ENCODE data around the gene NPB. TPM values are rescaled to one million over a fixed set of nuclear protein-coding genes. Genes with fewer than 3 reads are reported as not detected.
A peak's percentile ranks its signal among the peaks of the same experiment; 100 is the strongest.

The NPB gene
- polyA plus RNA-seq, 3 donors = 0.71 to 1.2 (median 0.76) TPM

GRCh38 chr17:81922566-81923301, 20.7 kb downstream of the NPB start:
- DNase-seq = no peak

- DNase-seq = no peak
Observed at GRCh38 chr17:81923302-81924260, 21.5 kb downstream of the NPB start.

DNA sequence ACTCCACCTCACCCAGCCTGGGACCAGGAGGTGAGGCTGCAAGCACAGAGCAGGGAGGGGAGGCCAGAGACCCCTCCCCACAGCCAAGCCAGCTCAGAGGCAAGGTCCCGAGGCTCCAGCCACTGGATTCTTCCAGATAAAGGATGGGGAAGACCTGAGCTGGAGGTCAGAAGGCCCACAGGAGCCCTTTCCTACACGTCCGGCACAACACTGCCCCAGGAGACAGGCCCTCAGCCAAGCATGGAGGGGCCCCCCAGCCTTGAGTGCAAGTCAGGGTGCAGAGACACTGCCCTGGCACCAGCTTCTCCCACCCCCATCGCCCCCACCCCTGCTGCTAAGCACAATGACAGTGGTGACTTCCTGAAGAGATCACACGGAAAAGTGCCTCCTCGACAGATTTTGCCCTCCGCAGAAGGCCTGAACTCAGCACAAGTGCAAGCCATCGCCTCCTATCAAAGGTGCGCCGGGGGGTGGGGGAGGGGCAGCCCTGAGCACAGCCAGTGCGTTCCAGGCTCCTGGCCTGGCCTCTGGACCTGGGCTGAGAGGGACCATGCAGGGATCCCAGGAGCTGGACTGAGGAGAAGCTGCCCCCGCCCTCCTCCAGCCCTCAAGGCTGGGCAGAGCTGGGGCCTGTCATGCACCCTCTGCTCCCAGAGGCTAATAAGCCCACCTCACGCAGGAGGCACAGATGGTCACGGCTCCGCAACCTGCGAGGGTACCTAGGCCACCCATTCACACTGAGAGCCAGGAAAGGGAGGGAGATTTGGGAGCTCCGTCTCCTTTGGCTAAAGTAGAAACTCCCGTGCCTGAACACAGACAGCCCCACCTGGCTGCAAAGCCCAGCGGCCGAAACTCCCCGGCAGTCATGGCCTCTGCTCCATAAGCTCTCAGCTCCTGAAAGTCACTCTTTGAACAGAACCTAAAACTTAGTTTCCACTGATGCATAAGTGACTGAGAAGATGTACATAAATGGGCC, 22.8 kb downstream of the NPB start:
- no peak for DNase-seq

DNA sequence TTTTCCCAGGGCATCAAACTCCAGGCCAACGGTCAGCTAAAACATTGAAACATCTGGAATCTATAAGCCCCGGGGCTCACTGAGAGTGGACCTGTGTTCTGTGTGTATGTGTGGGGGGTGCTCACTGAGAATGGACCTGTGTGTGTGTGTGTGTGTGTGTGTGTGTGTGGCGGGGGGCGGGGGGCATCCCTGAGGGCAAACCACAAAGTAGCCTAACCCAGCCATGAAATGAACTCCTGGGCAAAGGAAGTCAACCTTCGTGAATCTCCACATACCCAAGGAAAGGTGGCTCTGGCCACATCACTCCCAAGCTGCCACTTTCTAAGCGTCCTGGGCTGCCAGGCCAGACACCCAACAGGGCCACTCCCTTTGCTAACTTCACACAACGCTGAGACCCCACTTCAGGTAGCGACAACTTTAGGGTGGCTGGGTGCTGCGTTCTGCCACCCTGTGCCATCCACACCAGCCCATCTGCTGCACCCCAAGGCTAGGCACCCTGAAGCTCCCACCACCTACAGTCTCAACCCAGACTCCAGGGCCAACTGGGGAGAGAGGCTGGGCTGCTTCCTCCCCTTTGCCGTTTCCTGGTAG, 23.9 kb downstream of the NPB start:
- DNase-seq = no peak

GRCh38 chr17:81926451-81927151, 24.6 kb downstream of the NPB start:
- DNase-seq = peak; percentile 60

DNA sequence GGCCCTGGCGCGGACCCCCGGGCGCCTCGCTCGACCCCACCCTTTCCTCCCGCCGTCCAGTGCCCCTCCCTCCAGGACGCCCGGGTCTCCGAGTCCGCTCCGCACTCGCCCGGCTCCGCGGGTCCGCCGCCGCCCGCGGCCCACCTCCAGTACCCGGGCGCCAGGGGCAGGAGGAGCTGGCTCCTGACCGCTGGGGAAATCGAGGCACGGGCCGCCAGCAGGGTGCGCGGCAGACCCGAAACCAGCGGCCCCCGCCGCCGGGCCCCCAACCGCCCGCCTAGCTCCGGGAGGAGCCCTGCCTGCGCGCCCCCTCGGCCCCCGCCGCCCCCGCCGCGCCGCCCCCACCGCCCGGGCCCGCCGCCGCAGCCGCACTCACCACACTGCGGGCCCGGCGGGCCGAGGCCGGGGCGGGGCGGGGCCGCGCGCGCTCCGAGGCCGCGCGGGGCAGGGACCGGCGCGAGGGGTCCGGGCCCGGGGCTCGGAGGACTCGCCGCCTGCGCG, 25.2 kb downstream of the NPB start:
- no peak for DNase-seq

GRCh38 chr17:81927653-81928543, 25.9 kb downstream of the NPB start, which contains the start of gene MAFG:
MAFG (minus strand) TSS chr17:81927735; CDS start chr17:81923185, 4,550 bp downstream.
- DNase-seq = peak; percentile 96

DNA sequence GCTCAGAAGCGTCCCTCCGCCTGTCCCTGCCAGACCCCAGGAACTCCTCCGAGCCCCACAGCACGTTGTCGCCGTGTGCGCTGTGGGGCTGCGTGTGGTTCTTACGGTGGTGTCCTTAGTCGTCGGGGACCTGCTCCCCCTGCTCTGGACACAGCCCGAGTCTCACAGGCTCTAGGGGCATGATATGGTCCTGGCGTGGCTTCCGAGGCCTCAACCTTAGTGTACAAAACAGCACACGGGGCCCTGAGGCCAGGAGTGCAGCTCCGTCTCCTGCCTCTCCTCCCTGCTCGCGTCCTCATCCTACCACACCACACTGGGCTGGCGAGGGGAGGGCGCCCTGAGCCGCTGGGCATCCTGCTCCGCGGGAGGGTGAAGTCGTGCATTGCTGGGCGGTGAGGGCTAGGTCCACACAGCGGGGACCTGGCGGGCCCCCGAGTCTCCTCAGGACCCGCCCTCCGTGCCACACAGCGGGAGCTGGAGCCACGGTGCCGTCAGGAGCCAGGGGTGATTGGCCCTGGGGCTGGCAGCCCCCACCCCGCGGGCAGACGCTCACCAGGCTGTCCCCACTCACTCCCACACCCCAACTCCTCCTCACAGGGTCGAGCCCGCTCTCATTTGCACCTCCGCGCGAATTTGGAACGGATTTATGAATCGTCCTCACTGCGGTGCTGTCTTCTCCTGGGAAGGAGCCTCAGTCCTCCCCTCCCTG, 26.7 kb downstream of the NPB start:
- DNase-seq = no peak

DNA sequence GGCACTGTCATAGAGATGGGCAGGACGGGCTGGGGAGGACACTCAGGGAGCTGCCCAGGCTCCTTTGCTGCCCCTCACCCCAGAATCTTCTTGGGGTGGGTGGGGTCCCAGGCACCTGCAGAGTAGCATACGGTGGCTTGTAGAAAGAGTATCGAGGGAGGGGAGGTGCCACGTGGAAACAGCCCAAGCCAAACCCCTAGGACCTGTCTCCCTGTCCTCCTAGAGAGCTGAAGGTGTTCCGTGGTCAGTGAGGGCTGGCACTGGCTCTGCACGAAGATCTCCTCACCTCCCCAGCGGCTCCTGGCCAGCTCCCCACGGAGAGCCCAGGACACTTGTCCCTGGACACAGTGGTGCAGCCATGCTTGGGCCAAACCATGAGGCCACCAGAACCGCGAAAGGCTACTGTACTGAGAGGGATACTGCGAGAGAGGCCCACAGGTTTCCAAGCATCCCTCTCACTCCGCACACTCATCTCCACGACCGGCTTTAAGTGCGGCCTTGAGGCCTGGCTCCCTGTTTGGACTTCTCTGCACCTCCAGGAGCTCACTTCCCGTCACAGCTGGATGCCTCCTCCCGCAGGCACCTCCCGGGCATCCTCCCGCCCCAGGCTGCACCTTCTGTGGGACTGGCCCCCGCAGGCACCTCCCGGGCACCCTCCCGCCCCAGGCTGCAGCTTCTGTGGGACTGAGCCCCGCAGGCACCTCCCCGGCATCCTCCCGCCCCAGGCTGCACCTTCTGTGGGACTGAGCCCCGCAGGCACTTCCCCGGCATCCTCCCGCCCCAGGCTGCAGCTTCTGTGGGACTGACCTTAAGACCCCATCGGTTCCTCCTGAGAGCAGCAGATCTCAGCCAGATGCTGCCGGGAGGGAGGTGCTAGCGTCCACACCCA, 27.5 kb downstream of the NPB start:
- DNase-seq = no peak

- no peak for DNase-seq
Observed at GRCh38 chr17:81930142-81931125, 28.4 kb downstream of the NPB start.

GRCh38 chr17:81931189-81931556, 29.1 kb downstream of the NPB start:
- DNase-seq = no peak

DNA sequence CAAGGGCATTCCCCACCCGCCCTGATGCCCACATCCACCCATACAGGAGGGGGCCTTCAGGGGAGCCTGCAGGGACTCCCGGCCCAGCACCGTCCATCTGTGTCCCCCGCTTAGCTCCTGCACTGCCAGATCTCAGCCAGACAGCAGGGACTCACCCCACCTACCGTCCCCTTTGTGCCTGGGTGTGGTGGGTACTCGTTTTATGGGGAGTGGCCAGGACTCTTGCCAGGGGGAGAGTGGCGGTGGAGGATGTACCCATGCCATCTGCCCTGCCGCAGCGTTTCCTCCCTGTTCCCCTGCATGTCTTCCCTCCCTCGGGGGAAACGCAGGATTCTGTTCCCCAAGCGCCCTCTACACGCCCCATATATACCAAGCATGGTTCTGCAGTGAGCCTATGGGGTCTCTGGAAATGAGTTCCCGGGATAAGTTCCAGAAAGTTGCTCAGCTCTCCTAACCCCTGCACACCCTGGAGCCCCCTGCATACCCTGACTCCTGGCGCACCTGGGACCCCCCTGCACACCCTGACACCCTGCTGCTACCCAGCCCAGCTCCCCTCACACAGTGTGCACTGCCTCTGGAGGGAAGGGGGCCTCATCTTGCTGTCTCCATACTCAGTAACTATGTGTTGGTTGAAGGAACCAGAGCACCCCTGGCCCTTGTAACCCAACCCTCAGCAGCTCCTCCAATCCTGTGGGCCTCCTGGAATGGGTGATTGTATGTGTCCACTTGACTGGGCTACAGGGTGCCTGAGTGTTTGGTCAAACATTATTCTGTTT, 29.7 kb downstream of the NPB start:
- no peak for DNase-seq

DNA sequence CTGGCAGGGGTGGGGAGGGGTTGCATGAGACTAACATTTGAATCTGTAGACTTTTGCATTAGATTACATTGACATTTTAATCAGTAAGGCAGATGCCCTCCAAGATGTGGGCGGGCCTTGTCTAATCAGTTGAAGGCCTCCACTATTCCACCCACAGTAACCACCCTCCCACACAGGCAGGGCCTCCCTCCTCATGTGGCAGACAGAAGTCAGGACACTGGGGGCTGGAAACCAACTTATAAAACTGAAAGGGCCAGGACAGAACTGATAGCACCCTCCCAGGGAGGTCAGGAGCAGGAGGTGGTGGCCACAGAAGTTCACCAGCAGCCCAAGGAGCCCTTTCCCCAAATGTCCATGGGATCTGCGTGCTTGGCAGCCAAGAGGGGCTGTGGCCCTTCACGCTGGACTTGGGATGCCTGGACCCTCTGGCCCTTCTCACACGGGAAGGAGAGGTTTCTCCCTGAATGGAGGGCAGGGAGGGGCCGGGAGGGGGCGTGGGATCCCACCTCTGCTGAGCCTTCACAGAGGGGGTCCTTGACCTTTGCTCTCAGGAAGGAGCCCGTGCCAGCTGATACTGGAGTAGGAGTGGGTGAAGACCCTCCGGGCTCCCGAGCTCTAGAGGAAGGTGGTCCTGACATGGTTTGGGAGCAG, 30.4 kb downstream of the NPB start:
- DNase-seq = no peak

DNA sequence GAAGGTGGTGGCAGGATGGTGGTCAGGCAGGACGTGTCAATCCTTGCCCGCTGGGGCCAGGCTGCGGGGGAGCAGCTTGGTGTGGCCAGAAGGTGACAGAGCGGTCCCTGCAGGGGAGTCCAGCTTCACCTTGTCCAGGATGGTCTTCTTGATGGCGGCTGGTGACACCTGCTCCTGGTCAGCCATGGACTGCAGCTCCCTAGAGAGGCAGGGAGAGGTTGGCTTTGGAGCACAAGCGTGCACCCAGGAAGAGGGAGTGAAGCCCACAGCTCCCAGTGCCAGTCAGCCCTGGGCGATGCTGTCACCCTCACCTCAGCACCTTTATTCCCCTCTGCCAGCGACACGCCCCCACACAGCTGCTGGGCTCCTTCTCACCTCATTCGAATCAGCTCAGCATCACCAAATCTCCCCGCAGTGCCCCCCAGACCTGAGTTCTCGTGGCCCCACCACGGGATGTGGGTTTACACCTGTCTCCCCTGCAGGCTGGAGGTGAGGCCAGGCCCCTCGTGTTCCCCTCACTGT, 31.2 kb downstream of the NPB start:
- DNase-seq = no peak

Data from renal pelvis (tissue), 4 donors.